ENCODE results near the gene TOM1L2.

GRCh38 chr17:18004884-18005305 lies 32.7 kb upstream of the TOM1L2 start:
- TF ChIP-seq CTCF (IDR thresholded peaks at IDR 0.05; ENCODE audit: poor library complexity, severe bottlenecking) (peak; percentile 86), EP300 (conservative IDR thresholded peaks at IDR 0.05; ENCODE audit: poor library complexity, severe bottlenecking) (peak; percentile 91), RAD21 (conservative IDR thresholded peaks at IDR 0.05) (peak; percentile 66), REST (IDR thresholded peaks at IDR 0.05; ENCODE audit: borderline replicate concordance) (peak; percentile 63), EZH2 (IDR thresholded peaks at IDR 0.05; ENCODE audit: borderline replicate concordance, insufficient read depth, low read length, poor library complexity, severe bottlenecking) (no peak), SMC3 (conservative IDR thresholded peaks at IDR 0.05; ENCODE audit: poor library complexity) (peak; percentile 71)

Data from neural cell (in vitro differentiated cells).